ENCODE measurements around the gene ZFYVE19. TPM values are rescaled to one million over a fixed set of nuclear protein-coding genes. Genes with fewer than 3 reads are reported as not detected.
A peak's percentile ranks its signal among the peaks of the same experiment; 100 is the strongest.

The ZFYVE19 gene
- polyA plus RNA-seq, 3 donors: 8.2 to 62.9 (median 10.3) TPM

DNA sequence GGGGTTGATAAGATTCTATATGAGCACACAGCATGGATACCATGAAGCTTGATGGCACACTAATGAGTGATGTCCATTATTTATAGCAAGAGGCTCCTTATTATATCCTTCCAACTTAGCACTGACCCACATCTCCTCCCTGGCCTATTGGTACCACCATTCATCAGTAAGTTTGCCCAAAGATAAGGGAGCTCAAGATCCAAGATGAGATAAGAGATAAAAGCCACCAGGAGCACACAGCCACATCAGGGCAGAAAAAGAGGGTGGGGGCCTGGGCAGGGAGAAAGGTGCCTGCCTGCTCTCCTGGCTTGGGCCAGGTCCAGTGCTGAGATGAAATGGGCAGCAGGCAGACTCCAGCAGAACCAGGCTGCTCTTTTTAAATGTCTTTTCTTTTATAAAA lies 26.0 kb downstream of the ZFYVE19 start:
- Mint-ChIP-seq H3K4me1 (no peaks in the 10 kb centered on the region), H3K27ac (no peak overlapping the region), H3K4me3 (no peak overlapping the region), H3K27me3 (ENCODE audit: low read depth in 3 of 3) (peaks cover 1 to 5% (median 2%) of the 10 kb centered on the region in 3 donors), H3K36me3 (no peaks in the 10 kb centered on the region), H3K9me3 (peaks cover 0 to 6% (median 0%) of the 10 kb centered on the region in 7 donors)
- Histone ChIP-seq H3K27me3 (ENCODE audit: control insufficient read depth in 2 of 2, insufficient read depth in 2 of 2, low read length in 2 of 2) (no peaks in the 10 kb centered on the region), H3K4me2 (replicated peaks; ENCODE audit: extremely low read depth, low read length, poor library complexity, severe bottlenecking) (no peak overlapping the region), H2AFZ (ENCODE audit: insufficient read depth, low read depth, low read length, poor library complexity, severe bottlenecking) (no peak overlapping the region), H3K79me2 (ENCODE audit: insufficient read depth, low read length) (no peaks in the 10 kb centered on the region), H3K9ac (ENCODE audit: insufficient read depth, low read length, poor library complexity, severe bottlenecking) (no peak overlapping the region), H4K20me1 (ENCODE audit: insufficient read depth, low read length) (no peaks in the 10 kb centered on the region), H3K9me3 (replicated peaks in 1 of 2; ENCODE audit: control insufficient read depth in 1 of 2, insufficient read depth in 1 of 2, low read length in 2 of 2) (no peaks in the 10 kb centered on the region), H3K4me3 (replicated peaks in 1 of 3; ENCODE audit: low read depth in 2 of 3, low read length in 3 of 3) (no peak overlapping the region), H3K36me3 (replicated peaks in 1 of 2; ENCODE audit: control insufficient read depth in 1 of 2, insufficient read depth in 2 of 2, low read length in 2 of 2) (no peaks in the 10 kb centered on the region), H3K4me1 (ENCODE audit: control insufficient read depth in 1 of 2, insufficient read depth in 2 of 2, low read length in 2 of 2) (no peaks in the 10 kb centered on the region), H3K27ac (ENCODE audit: low read depth in 1 of 2, low read length in 2 of 2) (no peak overlapping the region)
- DNase-seq: no peak
- TF ChIP-seq, protein P1, sequence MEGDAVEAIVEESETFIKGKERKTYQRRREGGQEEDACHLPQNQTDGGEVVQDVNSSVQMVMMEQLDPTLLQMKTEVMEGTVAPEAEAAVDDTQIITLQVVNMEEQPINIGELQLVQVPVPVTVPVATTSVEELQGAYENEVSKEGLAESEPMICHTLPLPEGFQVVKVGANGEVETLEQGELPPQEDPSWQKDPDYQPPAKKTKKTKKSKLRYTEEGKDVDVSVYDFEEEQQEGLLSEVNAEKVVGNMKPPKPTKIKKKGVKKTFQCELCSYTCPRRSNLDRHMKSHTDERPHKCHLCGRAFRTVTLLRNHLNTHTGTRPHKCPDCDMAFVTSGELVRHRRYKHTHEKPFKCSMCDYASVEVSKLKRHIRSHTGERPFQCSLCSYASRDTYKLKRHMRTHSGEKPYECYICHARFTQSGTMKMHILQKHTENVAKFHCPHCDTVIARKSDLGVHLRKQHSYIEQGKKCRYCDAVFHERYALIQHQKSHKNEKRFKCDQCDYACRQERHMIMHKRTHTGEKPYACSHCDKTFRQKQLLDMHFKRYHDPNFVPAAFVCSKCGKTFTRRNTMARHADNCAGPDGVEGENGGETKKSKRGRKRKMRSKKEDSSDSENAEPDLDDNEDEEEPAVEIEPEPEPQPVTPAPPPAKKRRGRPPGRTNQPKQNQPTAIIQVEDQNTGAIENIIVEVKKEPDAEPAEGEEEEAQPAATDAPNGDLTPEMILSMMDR (IDR thresholded peaks at IDR 0.05): no peak
- intact Hi-C loops (cut with micrococcal nuclease): no loop called here

- Mint-ChIP-seq H3K4me3 (no peak overlapping the region), H3K36me3 (no peaks in the 10 kb centered on the region), H3K27me3 (ENCODE audit: low read depth in 3 of 3) (peaks cover 0 to 4% (median 3%) of the 10 kb centered on the region in 3 donors), H3K4me1 (no peaks in the 10 kb centered on the region), H3K9me3 (peaks cover 0 to 3% (median 0%) of the 10 kb centered on the region in 7 donors), H3K27ac (peak overlapping the region in 1 of 7 donors; percentile 9)
- DNase-seq: no peak
- Histone ChIP-seq H4K20me1 (ENCODE audit: insufficient read depth, low read length) (no peaks in the 10 kb centered on the region), H3K4me2 (replicated peaks; ENCODE audit: extremely low read depth, low read length, poor library complexity, severe bottlenecking) (no peak overlapping the region), H3K9me3 (replicated peaks in 1 of 2; ENCODE audit: control insufficient read depth in 1 of 2, insufficient read depth in 1 of 2, low read length in 2 of 2) (no peaks in the 10 kb centered on the region), H3K4me3 (replicated peaks in 1 of 3; ENCODE audit: low read depth in 2 of 3, low read length in 3 of 3) (no peak overlapping the region), H3K4me1 (ENCODE audit: control insufficient read depth in 1 of 2, insufficient read depth in 2 of 2, low read length in 2 of 2) (no peaks in the 10 kb centered on the region), H3K27ac (ENCODE audit: low read depth in 1 of 2, low read length in 2 of 2) (no peak overlapping the region), H3K9ac (ENCODE audit: insufficient read depth, low read length, poor library complexity, severe bottlenecking) (no peak overlapping the region), H3K27me3 (ENCODE audit: control insufficient read depth in 2 of 2, insufficient read depth in 2 of 2, low read length in 2 of 2) (no peaks in the 10 kb centered on the region), H2AFZ (ENCODE audit: insufficient read depth, low read depth, low read length, poor library complexity, severe bottlenecking) (no peak overlapping the region), H3K36me3 (replicated peaks in 1 of 2; ENCODE audit: control insufficient read depth in 1 of 2, insufficient read depth in 2 of 2, low read length in 2 of 2) (no peaks in the 10 kb centered on the region), H3K79me2 (ENCODE audit: insufficient read depth, low read length) (no peaks in the 10 kb centered on the region)
- intact Hi-C loops (cut with micrococcal nuclease): no loop called here
- TF ChIP-seq, protein P1 (IDR thresholded peaks at IDR 0.05): no peak
- WGBS (ENCODE audit: insufficient coverage): no CpG with 5 or more reads among the region's 1 CpG
Observed at GRCh38 chr15:40836020-40836419, 29.1 kb downstream of the ZFYVE19 start.

All from CD14-positive monocyte (primary cell).